ENCODE measurements around the gene RANBP17.
"Not testable (repeated sequence)": the region's sequence is repeated elsewhere in the genome, so short reads cannot be mapped to it uniquely, and the experiment has no call there.

RANBP17 gene

GRCh38 chr5:171162165-171162564, 300.3 kb downstream of the RANBP17 start:
- DNase-seq: no peak

GRCh38 chr5:171162596-171162995, 300.8 kb downstream of the RANBP17 start:
- DNase-seq: no peak

GRCh38 chr5:171166766-171167165, 304.9 kb downstream of the RANBP17 start:
- no peak for DNase-seq

- DNase-seq: no peak
These were observed 306.4 kb downstream of the RANBP17 start for GRCh38 chr5:171168171-171168570.

GRCh38 chr5:171174960-171175359, 313.1 kb downstream of the RANBP17 start:
- not testable (repeated sequence) for DNase-seq

GRCh38 chr5:171175746-171176145, 313.9 kb downstream of the RANBP17 start:
- no peak for DNase-seq

- not testable (repeated sequence) for DNase-seq
These were observed 316.4 kb downstream of the RANBP17 start for GRCh38 chr5:171178190-171178589.

GRCh38 chr5:171188016-171188415, 326.2 kb downstream of the RANBP17 start:
- no peak for DNase-seq

GRCh38 chr5:171189442-171189841, 327.6 kb downstream of the RANBP17 start:
- no peak for DNase-seq

GRCh38 chr5:171192111-171192510, 330.3 kb downstream of the RANBP17 start:
- no peak for DNase-seq

- no peak for DNase-seq
These were observed 339.5 kb downstream of the RANBP17 start for GRCh38 chr5:171201310-171201709.

- no peak for DNase-seq
These were observed 343.6 kb downstream of the RANBP17 start for GRCh38 chr5:171205375-171205774.

GRCh38 chr5:171207256-171207847, 345.5 kb downstream of the RANBP17 start:
- DNase-seq: no peak

GRCh38 chr5:171221916-171222315, 360.1 kb downstream of the RANBP17 start:
- DNase-seq: no peak

GRCh38 chr5:171223927-171224326, 362.1 kb downstream of the RANBP17 start:
- DNase-seq: no peak

GRCh38 chr5:171226096-171226754, 364.4 kb downstream of the RANBP17 start:
- DNase-seq: no peak

GRCh38 chr5:171226864-171227263, 365.0 kb downstream of the RANBP17 start:
- DNase-seq: no peak

GRCh38 chr5:171236651-171237050, 374.8 kb downstream of the RANBP17 start:
- no peak for DNase-seq

- no peak for DNase-seq
These were observed 380.7 kb downstream of the RANBP17 start for GRCh38 chr5:171242521-171242920.

- no peak for DNase-seq
These were observed 384.4 kb downstream of the RANBP17 start for GRCh38 chr5:171246231-171246630.

GRCh38 chr5:171249460-171249859, 387.6 kb downstream of the RANBP17 start:
- no peak for DNase-seq

GRCh38 chr5:171250738-171251137, 388.9 kb downstream of the RANBP17 start:
- no peak for DNase-seq

GRCh38 chr5:171251519-171251918, 389.7 kb downstream of the RANBP17 start:
- DNase-seq: no peak

GRCh38 chr5:171252674-171253073, 390.9 kb downstream of the RANBP17 start:
- DNase-seq: no peak

All from NCI-H1417 treated with DMSO at 0.1 percent for 48 hours (cell line).